SK-N-SH (cell line): ENCODE measurements around the gene C11orf98.

Source experiments
- CTCF ChIP-seq: fragments of 200-600 bp; sonication (generic); IDR thresholded peaks from 2 replicates; pipeline ENCODE4 v1.6.1; 2017; ENCODE audit warnings: antibody characterized with exemption, mild to moderate bottlenecking, moderate library complexity
- ELF1 ChIP-seq: IDR thresholded peaks from 2 replicates; pipeline ENCODE4 v1.4.0; 2012
- EZH2phosphoT487 ChIP-seq: fragments of 200-600 bp; sonication (generic); IDR thresholded peaks from 2 replicates; pipeline ENCODE4 v1.6.1; 2017; ENCODE audit warnings: low read depth, mixed run types, mild to moderate bottlenecking, antibody characterized with exemption, moderate library complexity, borderline replicate concordance
- GABPA ChIP-seq: IDR thresholded peaks from 2 replicates; pipeline ENCODE4 v1.4.0; 2012; ENCODE audit warnings: low read depth, mild to moderate bottlenecking
- MAX ChIP-seq: IDR thresholded peaks from 2 replicates; pipeline ENCODE4 v1.4.0; 2012; ENCODE audit warnings: low read depth
- NRF1 ChIP-seq: IDR thresholded peaks from 2 replicates; pipeline ENCODE4 v1.6.1; 2012; ENCODE audit warnings: low read depth, mild to moderate bottlenecking, low read length
- POLR2AphosphoS5 ChIP-seq: IDR thresholded peaks from 2 replicates; pipeline ENCODE4 v1.6.1; 2012; ENCODE audit warnings: low read depth, low read length
- REST ChIP-seq: IDR thresholded peaks from 2 replicates; pipeline ENCODE4 v1.6.1; 2012; ENCODE audit warnings: mild to moderate bottlenecking, low read depth, low read length, moderate library complexity
- YY1 ChIP-seq: IDR thresholded peaks from 2 replicates; pipeline ENCODE4 v1.4.0; 2012; ENCODE audit warnings: low read depth, mild to moderate bottlenecking

- TF ChIP-seq EZH2phosphoT487 (no peak), YY1 (no peak), POLR2AphosphoS5 (no peak), GABPA (no peak), CTCF (no peak), NRF1 (no peak), ELF1 (no peak), REST (no peak), MAX (no peak)
Measured at GRCh38 chr11:62682518-62682917, 17.5 kb upstream of the C11orf98 start.
